Measurements from ENCODE around the gene TRAF7. TPM values are rescaled to one million over a fixed set of nuclear protein-coding genes. Genes with fewer than 3 reads are reported as not detected.

TRAF7 gene
- total and polyA plus RNA-seq, 2 of the 13 experiments (the other 11 are each of a cell fraction or from before 2014, with no cell fraction given) = 47.9 to 65.6 TPM

DNA sequence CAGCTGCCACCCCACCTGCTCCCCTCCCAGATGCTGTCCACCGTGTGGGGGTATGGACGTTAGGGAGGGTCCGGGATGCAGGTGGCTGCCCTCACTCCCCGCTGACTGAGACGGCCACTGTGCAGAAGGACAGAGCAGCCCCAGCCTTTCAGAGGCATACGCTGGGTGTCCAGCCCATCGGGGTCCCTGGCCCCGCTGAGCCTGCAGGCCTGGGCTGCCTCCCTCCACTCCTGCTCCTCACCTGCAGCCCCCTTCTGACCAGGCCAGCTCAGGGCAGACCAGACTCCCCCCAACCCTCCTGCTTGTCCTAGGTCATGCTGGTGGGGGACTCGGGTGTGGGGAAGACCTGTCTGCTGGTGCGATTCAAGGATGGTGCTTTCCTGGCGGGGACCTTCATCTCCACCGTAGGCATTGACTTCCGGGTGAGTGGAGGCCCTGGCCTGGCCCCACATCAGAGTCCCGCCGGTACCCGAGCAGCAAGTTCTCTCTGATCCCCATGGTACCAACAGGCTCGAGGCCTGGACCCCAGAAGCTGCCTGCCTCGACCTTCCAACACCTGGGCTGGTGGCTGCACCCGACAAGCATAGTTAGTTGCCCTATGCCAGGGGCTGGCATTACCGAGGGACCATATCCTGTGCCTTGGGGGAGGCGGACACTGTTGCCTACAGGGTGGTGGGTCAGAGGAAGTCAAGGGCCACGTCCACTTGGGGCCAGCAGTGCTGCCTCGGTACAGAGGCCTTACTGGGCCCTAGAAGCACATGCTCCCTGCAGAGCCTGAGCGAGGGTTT is 5.8 kb upstream of the TRAF7 start (continued):
- TF ChIP-seq, protein P1, sequence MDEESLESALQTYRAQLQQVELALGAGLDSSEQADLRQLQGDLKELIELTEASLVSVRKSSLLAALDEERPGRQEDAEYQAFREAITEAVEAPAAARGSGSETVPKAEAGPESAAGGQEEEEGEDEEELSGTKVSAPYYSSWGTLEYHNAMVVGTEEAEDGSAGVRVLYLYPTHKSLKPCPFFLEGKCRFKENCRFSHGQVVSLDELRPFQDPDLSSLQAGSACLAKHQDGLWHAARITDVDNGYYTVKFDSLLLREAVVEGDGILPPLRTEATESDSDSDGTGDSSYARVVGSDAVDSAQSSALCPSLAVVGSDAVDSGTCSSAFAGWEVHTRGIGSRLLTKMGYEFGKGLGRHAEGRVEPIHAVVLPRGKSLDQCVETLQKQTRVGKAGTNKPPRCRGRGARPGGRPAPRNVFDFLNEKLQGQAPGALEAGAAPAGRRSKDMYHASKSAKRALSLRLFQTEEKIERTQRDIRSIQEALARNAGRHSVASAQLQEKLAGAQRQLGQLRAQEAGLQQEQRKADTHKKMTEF (CRISPR knock-in tag; IDR thresholded peaks at IDR 0.05) = no peak
- TF ChIP-seq MAZ (IDR thresholded peaks at IDR 0.05; ENCODE audit: borderline replicate concordance, low read depth, low read length) (no peak), MAZ (CRISPR knock-in tag; IDR thresholded peaks at IDR 0.05; ENCODE audit: low read depth) (0 out of 2 replicates have a peak, but pooled peaks have one; percentile 23), ZNF781 (CRISPR knock-in tag; IDR thresholded peaks at IDR 0.05; ENCODE audit: borderline replicate concordance, not compliant biosample characterization) (no peak), THYN1 (CRISPR knock-in tag; IDR thresholded peaks at IDR 0.05; ENCODE audit: borderline replicate concordance, low read depth) (no peak), ZBTB42 (CRISPR knock-in tag; IDR thresholded peaks at IDR 0.05) (no peak; the same call in 1 of the 2 replicates), ZNF776 (CRISPR knock-in tag; IDR thresholded peaks at IDR 0.05) (no peak), ZNF75D (CRISPR knock-in tag; IDR thresholded peaks at IDR 0.05; ENCODE audit: borderline replicate concordance) (no peak), FOXM1 (CRISPR knock-in tag; IDR thresholded peaks at IDR 0.05) (no peak), KMT2B (CRISPR knock-in tag; IDR thresholded peaks at IDR 0.05) (no peak), ATF7-NPFF (CRISPR knock-in tag; IDR thresholded peaks at IDR 0.05; ENCODE audit: low read depth) (0 out of 2 replicates have a peak, but pooled peaks have one; percentile 61), TOPORS (CRISPR knock-in tag; IDR thresholded peaks at IDR 0.05) (no peak), NR3C1 (CRISPR knock-in tag; IDR thresholded peaks at IDR 0.05) (no peak), SIX1 (CRISPR knock-in tag; IDR thresholded peaks at IDR 0.05; ENCODE audit: borderline replicate concordance) (no peak), ZNF577 (CRISPR knock-in tag; IDR thresholded peaks at IDR 0.05; ENCODE audit: borderline replicate concordance, low read depth) (no peak), ZNF660 (CRISPR knock-in tag; IDR thresholded peaks at IDR 0.05; ENCODE audit: borderline replicate concordance, low read depth) (no peak), RXRB (CRISPR knock-in tag; IDR thresholded peaks at IDR 0.05; ENCODE audit: borderline replicate concordance) (no peak), REPIN1 (CRISPR knock-in tag; IDR thresholded peaks at IDR 0.05; ENCODE audit: borderline replicate concordance, low read depth) (no peak), TEAD3 (CRISPR knock-in tag; optimal IDR thresholded peaks at IDR 0.05; ENCODE audit: borderline replicate concordance) (no peak), EEA1 (CRISPR knock-in tag; IDR thresholded peaks at IDR 0.05; ENCODE audit: borderline replicate concordance) (no peak; the same call in 1 of the 2 replicates), RBAK (CRISPR knock-in tag; IDR thresholded peaks at IDR 0.05) (no peak)
- TF ChIP-seq, protein P2, sequence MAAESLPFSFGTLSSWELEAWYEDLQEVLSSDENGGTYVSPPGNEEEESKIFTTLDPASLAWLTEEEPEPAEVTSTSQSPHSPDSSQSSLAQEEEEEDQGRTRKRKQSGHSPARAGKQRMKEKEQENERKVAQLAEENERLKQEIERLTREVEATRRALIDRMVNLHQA (CRISPR knock-in tag; IDR thresholded peaks at IDR 0.05) = no peak
- TF ChIP-seq, protein P3, sequence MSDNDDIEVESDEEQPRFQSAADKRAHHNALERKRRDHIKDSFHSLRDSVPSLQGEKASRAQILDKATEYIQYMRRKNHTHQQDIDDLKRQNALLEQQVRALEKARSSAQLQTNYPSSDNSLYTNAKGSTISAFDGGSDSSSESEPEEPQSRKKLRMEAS (IDR thresholded peaks at IDR 0.05) = peak; percentile 69
- TF ChIP-seq, protein P4, sequence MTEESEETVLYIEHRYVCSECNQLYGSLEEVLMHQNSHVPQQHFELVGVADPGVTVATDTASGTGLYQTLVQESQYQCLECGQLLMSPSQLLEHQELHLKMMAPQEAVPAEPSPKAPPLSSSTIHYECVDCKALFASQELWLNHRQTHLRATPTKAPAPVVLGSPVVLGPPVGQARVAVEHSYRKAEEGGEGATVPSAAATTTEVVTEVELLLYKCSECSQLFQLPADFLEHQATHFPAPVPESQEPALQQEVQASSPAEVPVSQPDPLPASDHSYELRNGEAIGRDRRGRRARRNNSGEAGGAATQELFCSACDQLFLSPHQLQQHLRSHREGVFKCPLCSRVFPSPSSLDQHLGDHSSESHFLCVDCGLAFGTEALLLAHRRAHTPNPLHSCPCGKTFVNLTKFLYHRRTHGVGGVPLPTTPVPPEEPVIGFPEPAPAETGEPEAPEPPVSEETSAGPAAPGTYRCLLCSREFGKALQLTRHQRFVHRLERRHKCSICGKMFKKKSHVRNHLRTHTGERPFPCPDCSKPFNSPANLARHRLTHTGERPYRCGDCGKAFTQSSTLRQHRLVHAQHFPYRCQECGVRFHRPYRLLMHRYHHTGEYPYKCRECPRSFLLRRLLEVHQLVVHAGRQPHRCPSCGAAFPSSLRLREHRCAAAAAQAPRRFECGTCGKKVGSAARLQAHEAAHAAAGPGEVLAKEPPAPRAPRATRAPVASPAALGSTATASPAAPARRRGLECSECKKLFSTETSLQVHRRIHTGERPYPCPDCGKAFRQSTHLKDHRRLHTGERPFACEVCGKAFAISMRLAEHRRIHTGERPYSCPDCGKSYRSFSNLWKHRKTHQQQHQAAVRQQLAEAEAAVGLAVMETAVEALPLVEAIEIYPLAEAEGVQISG (CRISPR knock-in tag; IDR thresholded peaks at IDR 0.05) = peak; percentile 54
